Measurements from ENCODE around the gene CACNG3.
A peak's percentile ranks its signal among the peaks of the same experiment; 100 is the strongest.

- no peak for TF ChIP-seq EZH2 (IDR thresholded peaks at IDR 0.05; ENCODE audit: low read length, unreplicated experiment)
- TF ChIP-seq, protein P1, sequence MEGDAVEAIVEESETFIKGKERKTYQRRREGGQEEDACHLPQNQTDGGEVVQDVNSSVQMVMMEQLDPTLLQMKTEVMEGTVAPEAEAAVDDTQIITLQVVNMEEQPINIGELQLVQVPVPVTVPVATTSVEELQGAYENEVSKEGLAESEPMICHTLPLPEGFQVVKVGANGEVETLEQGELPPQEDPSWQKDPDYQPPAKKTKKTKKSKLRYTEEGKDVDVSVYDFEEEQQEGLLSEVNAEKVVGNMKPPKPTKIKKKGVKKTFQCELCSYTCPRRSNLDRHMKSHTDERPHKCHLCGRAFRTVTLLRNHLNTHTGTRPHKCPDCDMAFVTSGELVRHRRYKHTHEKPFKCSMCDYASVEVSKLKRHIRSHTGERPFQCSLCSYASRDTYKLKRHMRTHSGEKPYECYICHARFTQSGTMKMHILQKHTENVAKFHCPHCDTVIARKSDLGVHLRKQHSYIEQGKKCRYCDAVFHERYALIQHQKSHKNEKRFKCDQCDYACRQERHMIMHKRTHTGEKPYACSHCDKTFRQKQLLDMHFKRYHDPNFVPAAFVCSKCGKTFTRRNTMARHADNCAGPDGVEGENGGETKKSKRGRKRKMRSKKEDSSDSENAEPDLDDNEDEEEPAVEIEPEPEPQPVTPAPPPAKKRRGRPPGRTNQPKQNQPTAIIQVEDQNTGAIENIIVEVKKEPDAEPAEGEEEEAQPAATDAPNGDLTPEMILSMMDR (conservative IDR thresholded peaks at IDR 0.05; ENCODE audit: low read depth, low read length) = peak; percentile 47
- TF ChIP-seq EZH2phosphoT487 (IDR thresholded peaks at IDR 0.05; ENCODE audit: borderline replicate concordance, low read length) = no peak
Observed at GRCh38 chr16:24409045-24409444, 152.9 kb downstream of the CACNG3 start.

Data from PC-3 (cell line).